NCI-H460 (cell line): ENCODE results near the gene TRIM8. TPM values are rescaled to one million over a fixed set of nuclear protein-coding genes. Genes with fewer than 3 reads are reported as not detected.
"Not testable (repeated sequence)": the region's sequence is repeated elsewhere in the genome, so short reads cannot be mapped to it uniquely, and the experiment has no call there.

Source experiments
- DNase-seq: peaks from one replicate; pipeline ENCODE4 v3.0.0-alpha.2; 2016; ENCODE audit warnings: low read depth; ENCODE audit errors: extremely low read depth
- total RNA-seq: library from RNA; depleted of rRNA; stranded (reverse); fragments of >200 nt; shearing (Covaris generic); gene quantifications from 2 replicates; pipeline ENCODE4 v1.2.3, GENCODE V29; 2014

TRIM8 gene
- total RNA-seq, 1 experiment from 2014 or later, result 36.9 TPM

DNA sequence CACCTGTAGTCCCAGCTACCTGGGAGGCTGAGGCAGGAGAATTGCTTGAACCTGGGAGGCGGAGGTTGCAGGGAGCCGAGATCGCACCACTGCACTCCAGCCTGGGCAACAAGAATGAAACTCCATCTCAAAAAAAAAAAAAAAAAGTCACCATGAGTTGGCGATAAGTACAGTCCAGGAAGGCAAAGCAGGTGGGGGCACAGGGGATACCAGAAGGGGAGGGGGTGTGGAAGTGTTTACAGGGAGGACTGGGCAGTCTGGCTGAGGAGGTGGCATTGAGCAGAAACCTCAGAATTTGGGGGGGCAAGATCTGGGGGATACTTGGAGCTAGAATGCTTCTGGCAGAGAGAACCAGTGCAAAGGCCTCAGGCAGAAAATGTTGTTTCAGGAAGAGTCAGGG is 23.1 kb downstream of the TRIM8 start:
- not testable (repeated sequence) for DNase-seq

GRCh38 chr10:102668326-102669107 is 24.2 kb downstream of the TRIM8 start:
- DNase-seq, result no peak

GRCh38 chr10:102669206-102670064 is 25.2 kb downstream of the TRIM8 start:
- DNase-seq, result no peak

- DNase-seq, result no peak
Measured at GRCh38 chr10:102670065-102670670, 25.9 kb downstream of the TRIM8 start.

- DNase-seq, result no peak
Measured at GRCh38 chr10:102670871-102671434, 26.7 kb downstream of the TRIM8 start.

- no peak for DNase-seq
Measured at GRCh38 chr10:102673236-102673818, 29.0 kb downstream of the TRIM8 start.

DNA sequence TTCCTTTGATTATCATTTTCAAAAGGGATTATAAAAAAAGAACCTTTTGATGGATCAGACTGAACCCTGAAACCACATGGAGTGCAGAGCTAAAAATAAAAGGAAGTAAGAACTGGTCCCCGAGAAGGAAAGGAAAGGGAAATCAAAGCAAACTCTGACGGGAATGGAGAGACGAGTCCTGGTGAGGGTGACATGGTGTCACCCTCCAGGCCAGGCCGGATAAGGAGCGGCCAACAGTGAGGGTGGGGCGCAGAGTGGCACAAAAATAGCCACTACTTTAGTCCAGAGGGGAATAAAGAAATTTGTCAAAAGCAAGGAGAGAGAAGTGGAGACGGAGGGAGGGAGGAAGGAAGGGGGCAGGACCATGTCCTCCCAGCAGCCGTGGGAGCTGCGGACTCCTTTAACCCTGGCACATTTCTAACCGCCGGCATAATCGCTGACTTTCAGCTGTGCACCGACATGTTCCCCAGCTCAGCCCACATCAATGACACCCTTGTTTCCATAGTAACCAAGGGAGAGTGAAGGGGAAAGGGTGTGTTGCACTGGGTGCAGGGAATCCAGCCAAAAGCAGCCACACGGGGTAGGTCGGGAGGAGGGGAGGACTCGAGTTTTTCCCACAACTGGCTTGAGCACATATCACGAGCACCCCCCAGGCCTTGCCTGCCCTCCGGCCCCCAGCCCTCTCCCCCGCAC is 29.7 kb downstream of the TRIM8 start:
- no peak for DNase-seq

GRCh38 chr10:102674566-102674965 is 30.3 kb downstream of the TRIM8 start:
- DNase-seq, result no peak

DNA sequence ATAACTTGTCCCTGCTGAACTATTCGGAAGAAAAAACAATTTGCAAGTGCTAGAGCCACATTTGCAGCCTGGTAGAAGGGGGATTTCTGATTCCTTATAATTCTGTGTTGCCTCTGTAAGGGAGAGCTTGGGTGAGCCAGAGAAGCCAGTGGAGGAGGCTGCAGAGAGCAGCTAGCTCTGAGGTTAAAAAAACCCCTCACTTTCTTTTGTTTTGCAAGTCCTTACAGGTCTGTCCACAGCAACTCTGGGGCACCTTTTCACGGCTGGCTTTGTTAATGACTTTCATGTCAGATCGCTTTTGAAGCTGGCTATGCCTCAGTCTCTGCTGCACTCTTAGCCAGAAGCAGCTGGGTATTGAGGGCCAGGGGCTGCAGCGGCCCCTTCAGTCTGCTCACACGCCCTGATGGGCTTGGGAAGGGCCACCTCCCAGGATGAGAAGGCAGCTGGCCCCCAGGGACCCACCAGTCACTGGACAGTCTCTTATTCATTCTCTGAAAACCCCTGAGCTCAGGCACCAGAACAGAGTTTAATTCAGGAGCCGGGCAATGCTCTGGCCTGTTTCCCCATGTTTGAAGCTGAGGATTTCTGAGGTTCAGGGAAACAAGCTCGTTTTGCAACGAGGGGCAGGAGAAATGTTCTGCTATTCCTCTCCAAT is 30.9 kb downstream of the TRIM8 start:
- DNase-seq, result no peak

- no peak for DNase-seq
Measured at GRCh38 chr10:102675666-102676533, 31.6 kb downstream of the TRIM8 start.

DNA sequence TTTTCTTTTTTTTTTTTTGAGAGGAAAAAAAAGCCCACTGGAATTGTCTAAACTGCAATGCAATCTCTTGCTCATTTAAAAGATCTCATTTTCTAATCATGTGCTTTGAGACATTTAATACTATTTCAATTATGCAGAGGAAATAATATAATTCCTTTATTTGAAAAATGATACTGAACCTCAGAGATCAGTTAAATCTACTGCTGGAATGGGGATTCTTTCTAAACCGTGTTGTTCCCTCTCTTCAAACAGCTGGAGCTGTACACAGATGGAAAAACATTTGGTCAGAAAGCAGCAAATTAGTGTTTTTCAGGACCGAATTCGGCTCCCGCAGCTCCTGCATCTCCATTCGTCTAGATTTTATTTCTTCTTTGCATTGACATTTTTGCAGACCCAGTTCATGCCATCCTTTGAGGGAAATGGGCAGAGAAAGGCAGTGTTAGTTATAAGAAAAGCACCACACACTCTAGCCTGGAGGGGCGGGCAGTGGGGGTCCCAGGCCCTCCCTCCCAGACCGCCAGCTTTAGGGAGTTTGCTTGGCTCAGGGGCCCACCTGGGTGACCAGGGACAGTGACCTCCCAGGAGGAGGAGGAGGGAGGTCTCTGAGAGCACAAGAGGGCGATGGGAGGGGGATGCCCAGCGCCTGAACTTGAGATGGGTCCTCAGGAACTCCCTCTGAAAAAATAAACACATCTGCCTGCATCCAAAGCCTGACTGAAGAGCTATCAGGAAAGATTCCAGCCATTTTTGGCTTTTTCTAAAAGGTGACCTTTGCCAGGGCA is 32.4 kb downstream of the TRIM8 start:
- no peak for DNase-seq

- no peak for DNase-seq
Measured at GRCh38 chr10:102677331-102678067, 33.2 kb downstream of the TRIM8 start.

GRCh38 chr10:102678068-102678400 is 33.8 kb downstream of the TRIM8 start:
- no peak for DNase-seq

GRCh38 chr10:102678842-102679289 is 34.6 kb downstream of the TRIM8 start:
- peak; percentile 52 for DNase-seq

DNA sequence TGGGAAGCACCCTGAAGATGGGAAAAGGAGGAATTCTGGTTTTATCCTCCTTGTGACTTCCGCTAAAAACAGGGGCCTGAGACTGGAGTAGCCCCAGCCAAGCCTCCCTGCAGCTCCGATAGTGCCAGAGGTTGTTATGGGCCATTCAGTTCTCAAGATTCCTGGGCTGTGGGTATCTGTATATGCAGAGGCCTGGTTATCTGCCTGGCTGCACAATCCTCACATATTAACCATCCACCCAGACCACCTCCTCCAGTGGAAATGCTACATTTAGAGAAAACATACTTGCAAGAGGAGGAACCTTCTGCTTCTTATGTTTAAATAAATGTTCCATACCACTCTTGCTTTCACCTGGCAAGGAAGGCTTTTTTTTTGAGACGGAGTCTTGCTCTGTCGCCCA is 35.3 kb downstream of the TRIM8 start:
- DNase-seq, result no peak

DNA sequence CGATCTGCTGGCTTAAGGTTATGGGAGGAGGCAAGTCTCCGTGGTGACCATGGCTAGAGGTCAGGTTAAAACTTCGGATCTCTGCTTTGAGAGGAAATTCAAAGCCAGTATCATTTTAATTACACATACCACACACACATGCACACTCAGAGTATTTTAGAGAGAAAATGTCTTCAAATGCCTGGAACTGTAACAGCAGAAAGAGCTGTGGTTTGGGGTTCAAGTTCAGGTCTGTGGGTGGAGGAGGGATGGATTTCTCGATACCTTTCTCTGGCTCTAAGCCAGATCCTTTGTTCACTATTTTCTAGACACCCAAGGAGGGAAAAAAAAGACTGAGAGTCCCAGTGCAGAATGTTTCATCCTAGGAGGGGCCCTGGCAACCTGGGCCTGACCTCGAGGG is 37.4 kb downstream of the TRIM8 start:
- DNase-seq, result no peak

- DNase-seq, result no peak
Measured at GRCh38 chr10:102682416-102682815, 38.1 kb downstream of the TRIM8 start.
